Psoas muscle (tissue), 8 donors: Measurements from ENCODE around the gene VILL. TPM values are rescaled to one million over a fixed set of nuclear protein-coding genes. Genes with fewer than 3 reads are reported as not detected.
A peak's percentile ranks its signal among the peaks of the same experiment; 100 is the strongest.

ENCODE experiments used
- ATAC-seq, 4 donors: fragments of 200-7000 bp; cut with Tn5 transposase; one replicate each; pipeline ENCODE4 v1.9.1; 2020; ENCODE audit warnings: moderate library complexity in 3 of 4, mild to moderate bottlenecking in 2 of 4
- DNase-seq, 2 donors: peaks; one replicate each; pipeline ENCODE4 v3.0.0-alpha.2; 2020
- H3K27ac ChIP-seq: fragments of 200-600 bp; one replicate; pipeline ENCODE4 v1.8.0; 2022
- H3K27me3 ChIP-seq, 3 donors: fragments of 200-600 bp in 1 of 3; one replicate each; pipeline versions ENCODE4 v1.6.1 to v1.8.0; 2013 to 2022; ENCODE audit warnings: low read length in 2 of 3, mild to moderate bottlenecking in 2 of 3, moderate library complexity in 1 of 3; ENCODE audit not compliant: insufficient read depth in 3 of 3
- H3K36me3 ChIP-seq, 2 donors: fragments of 200-600 bp in 1 of 2; one replicate each; pipeline versions ENCODE4 v1.6.1 to v1.8.0; 2013 to 2022; ENCODE audit warnings: low read depth in 1 of 2, mild to moderate bottlenecking in 1 of 2, moderate library complexity in 1 of 2; ENCODE audit not compliant: insufficient read depth in 1 of 2
- H3K4me1 ChIP-seq: fragments of 200-600 bp; one replicate; pipeline ENCODE4 v1.8.0; 2022
- H3K4me3 ChIP-seq: fragments of 200-600 bp; one replicate; pipeline ENCODE4 v1.8.0; 2022; ENCODE audit warnings: mild to moderate bottlenecking
- H3K9me3 ChIP-seq: fragments of 200-600 bp; one replicate; pipeline ENCODE4 v1.8.0; 2022
- CTCF ChIP-seq: fragments of 200-600 bp; IDR thresholded peaks from one replicate; pipeline ENCODE4 v1.8.0; 2022; ENCODE audit warnings: antibody characterized with exemption
- WGBS, 3 donors: extraction: QIAGEN DNeasy Blood & Tissue Kit; methylation state at CpG; one replicate each; pipeline versions ENCODE4 v1.1.6 to v1.1.7; 2013; 5-methylcytosine and 5-hydroxymethylcytosine counted together
- intact Hi-C, 2 donors: fragments of 100-400 bp; cut with DNase I; formaldehyde crosslinking; loops; one replicate each; pipeline versions ENCODE4 v1.11.0 to v1.14.2; 2022
- polyA plus RNA-seq, 3 donors: library from polyadenylated mRNA; stranded (reverse); fragments of 200-250 nt; gene quantifications; one replicate each; pipeline ENCODE4 v1.2.3, GENCODE V29; 2013
- total RNA-seq, 4 donors: library from RNA; stranded (reverse); fragmentation: NEBNext Ultra II Directional in 2 of 4; extraction: Animal tissue kit (Norgen Biotek cat#: 25700) in 2 of 4; gene quantifications; one replicate each; pipeline versions ENCODE4 v1.2.1 to v1.2.4, GENCODE V29; 2021 to 2023
- donor health status: healthy with polysubstance abuse.
- donor health status: DM: no; HTN: no; CAD: no; lungs with moderate emphysema.
- donor health status: Bipolar disorder and iron deficiency.
- donor health status: healthy.
- donor health status: DM: yes; HTN: yes; CAD: no.
- donor health status: DM: no; HTN: no; CAD: no.
- donor health status: DM: no; HTN: no; CAD: no.
- donor health status: DM: yes; HTN: yes; CAD: no.

VILL gene
- total and polyA plus RNA-seq, 7 donors = 0.65 to 2.1 (median 0.92) TPM

- Histone ChIP-seq H3K27ac (no peak overlapping the region), H3K4me1 (peaks cover 7% of the 10 kb centered on the region), H3K4me3 (no peak overlapping the region), H3K9me3 (no peaks in the 10 kb centered on the region), H3K27me3 (no peaks in the 10 kb centered on the region), H3K36me3 (no peaks in the 10 kb centered on the region)
- intact Hi-C loops = no loop called here
- no peak for ATAC-seq
- WGBS, 3 donors = 84 to 92% (median 85%) methylated on average over 8 of the region's 8 CpGs
- DNase-seq = no peak
- no peak for TF ChIP-seq CTCF
Observed at GRCh38 chr3:37943631-37944314, 46.8 kb upstream of the VILL start.

- intact Hi-C loops = no loop called here
- H3K4me3 ChIP-seq = no peak overlapping the region
- H3K27ac ChIP-seq = no peak overlapping the region
- no peak for DNase-seq
- H3K36me3 ChIP-seq = no peaks in the 10 kb centered on the region
- WGBS, 3 donors = 15 to 36% (median 36%) methylated on average over 2 of the region's 2 CpGs
- ATAC-seq = peak in 2 of 4 donors; percentile 17 to 27
- peaks cover 7% of the 10 kb centered on the region for H3K4me1 ChIP-seq
- no peaks in the 10 kb centered on the region for H3K27me3 ChIP-seq
- no peak for TF ChIP-seq CTCF
- no peaks in the 10 kb centered on the region for H3K9me3 ChIP-seq
Observed at GRCh38 chr3:37944391-37944842, 46.2 kb upstream of the VILL start.

GRCh38 chr3:37945156-37945806, 45.3 kb upstream of the VILL start:
- intact Hi-C loops = no loop called here

GRCh38 chr3:37945807-37946530, 44.6 kb upstream of the VILL start:
- no peaks in the 10 kb centered on the region for H3K27me3 ChIP-seq
- H3K36me3 ChIP-seq = no peaks in the 10 kb centered on the region
- ATAC-seq (peak in 1 of 4 donors; percentile 40), DNase-seq (no peak)
- H3K27ac ChIP-seq = no peak overlapping the region
- H3K4me3 ChIP-seq = no peak overlapping the region
- no peaks in the 10 kb centered on the region for H3K9me3 ChIP-seq
- intact Hi-C loops = no loop called here
- H3K4me1 ChIP-seq = peaks cover 7% of the 10 kb centered on the region
- TF ChIP-seq CTCF = no peak
- WGBS, 3 donors = 62 to 66% (median 65%) methylated on average over 8 of the region's 8 CpGs

More at GRCh38 chr3:37945156-37945806, 45.3 kb upstream of the VILL start:
- DNase-seq (no peak), ATAC-seq (no peak)
- Histone ChIP-seq H3K36me3 (no peaks in the 10 kb centered on the region), H3K4me3 (no peak overlapping the region), H3K9me3 (no peaks in the 10 kb centered on the region), H3K27ac (no peak overlapping the region), H3K4me1 (peaks cover 7% of the 10 kb centered on the region), H3K27me3 (no peaks in the 10 kb centered on the region)
- 66 to 75% (median 68%) methylated on average over 6 of the region's 6 CpGs for WGBS, 3 donors
- TF ChIP-seq CTCF = no peak
